H1 (cell line): ENCODE data around the gene SETD1B. TPM values are rescaled to one million over a fixed set of nuclear protein-coding genes. Genes with fewer than 3 reads are reported as not detected.

Experiments used
- CTCF ChIA-PET: fragments of 300-600 bp; sonication (Branson Sonifier 250); formaldehyde crosslinking; loops from one replicate; lab custom pipeline; 2021; ENCODE audit not compliant: partially characterized antibody; lab: Charles Lee
- POLR2A ChIA-PET: fragments of 300-600 bp; sonication (Branson Sonifier 250); formaldehyde crosslinking; loops from one replicate; lab custom pipeline; 2021; ENCODE audit warnings: inconsistent platforms; ENCODE audit not compliant: partially characterized antibody; lab: Charles Lee
- DNase-seq, 2 experiments: peaks; one replicate each; pipeline versions ENCODE4 v3.0.0 to v3.0.0-alpha.2; 2010 to 2022; ENCODE audit warnings: low spot score in 2 of 2, low read depth in 1 of 2, mixed read lengths in 1 of 2
- FAIRE-seq: peaks from 2 replicates; lab custom pipeline; 2011; peaks lifted over from hg19 to GRCh38; lab: Jason Lieb, UNC
- H2AFZ ChIP-seq: 2 replicates; pipeline ENCODE4 v1.8.1; 2012; ENCODE audit warnings: low read length, inconsistent platforms
- H2AK5ac ChIP-seq: 2 replicates; pipeline ENCODE4 v1.6.1; 2013; ENCODE audit warnings: low read depth, low read length
- H2BK120ac ChIP-seq: replicated peaks from 2 replicates; pipeline ENCODE3; 2013; ENCODE audit warnings: low read depth, low read length, inconsistent platforms
- H2BK12ac ChIP-seq: 2 replicates; pipeline ENCODE4 v1.6.1; 2013; ENCODE audit warnings: low read depth, low read length
- H2BK15ac ChIP-seq: 2 replicates; pipeline ENCODE4 v1.6.1; 2013; ENCODE audit warnings: low read length
- H2BK20ac ChIP-seq: 2 replicates; pipeline ENCODE4 v1.6.1; 2013; ENCODE audit warnings: low read length
- H2BK5ac ChIP-seq: 2 replicates; pipeline ENCODE4 v1.6.1; 2013; ENCODE audit warnings: low read depth, low read length
- H3K14ac ChIP-seq: 2 replicates; pipeline ENCODE4 v1.6.1; 2013; ENCODE audit warnings: inconsistent platforms; ENCODE audit not compliant: insufficient read length
- H3K18ac ChIP-seq: 2 replicates; pipeline ENCODE4 v1.6.1; 2013; ENCODE audit warnings: low read length; ENCODE audit errors: extremely low read depth
- H3K23ac ChIP-seq: 2 replicates; pipeline ENCODE4 v1.6.1; 2013; ENCODE audit warnings: inconsistent platforms; ENCODE audit not compliant: insufficient read length
- H3K23me2 ChIP-seq: 2 replicates; pipeline ENCODE4 v1.6.1; 2013; ENCODE audit warnings: low read depth, low read length
- H3K27ac ChIP-seq: 2 replicates; pipeline ENCODE4 v1.6.1; 2011; ENCODE audit warnings: low read depth, low read length, inconsistent platforms
- H3K27me3 ChIP-seq, 4 experiments: replicated peaks in 1 of 4; 1 replicate in 1 of 4; 2 replicates in 3 of 4; pipeline versions ENCODE4 v1.6.1 to v1.8.1; 2011 to 2013; ENCODE audit warnings: low read length in 3 of 4, mild to moderate bottlenecking in 3 of 4, inconsistent platforms in 2 of 4, mixed read lengths in 2 of 4, moderate library complexity in 1 of 4; ENCODE audit not compliant: control insufficient read depth in 3 of 4, insufficient read depth in 3 of 4; ENCODE audit errors: extremely low read depth in 1 of 4
- H3K36me3 ChIP-seq, 4 experiments: 2 replicates each; pipeline versions ENCODE4 v1.6.1 to v1.8.1; 2011 to 2013; ENCODE audit warnings: mild to moderate bottlenecking in 4 of 4, low read length in 3 of 4, moderate library complexity in 2 of 4, control low read depth in 1 of 4, inconsistent platforms in 1 of 4; ENCODE audit not compliant: insufficient read depth in 4 of 4, control insufficient read depth in 2 of 4
- H3K4ac ChIP-seq: replicated peaks from 2 replicates; pipeline ENCODE3; 2013; ENCODE audit warnings: low read length, low read depth, mixed read lengths, inconsistent platforms; ENCODE audit not compliant: insufficient read length
- H3K4me1 ChIP-seq, 4 experiments: replicated peaks in 1 of 4; 1 replicate in 1 of 4; 2 replicates in 3 of 4; pipeline versions ENCODE4 v1.6.1 to v1.8.1; 2011 to 2013; ENCODE audit warnings: low read length in 3 of 4, inconsistent platforms in 2 of 4, mixed read lengths in 1 of 4; ENCODE audit not compliant: insufficient read depth in 4 of 4, control insufficient read depth in 3 of 4
- H3K4me2 ChIP-seq, 2 experiments: 2 replicates each; pipeline versions ENCODE4 v1.6.1 to v1.8.1; 2011 to 2013; ENCODE audit warnings: low read depth in 2 of 2, low read length in 2 of 2, control low read depth in 1 of 2, inconsistent platforms in 1 of 2, mild to moderate bottlenecking in 1 of 2; ENCODE audit not compliant: insufficient read depth in 1 of 2
- H3K4me3 ChIP-seq, 4 experiments: fragments of 200-600, 300-600 bp in 1 of 4; sonication (generic), shearing (Covaris generic), sonication (Bioruptor Twin) in 1 of 4; 2 replicates each; pipeline versions ENCODE4 v1.5.1 to v1.8.1; 2011 to 2016; ENCODE audit warnings: low read length in 4 of 4, low read depth in 3 of 4, control low read depth in 2 of 4, inconsistent platforms in 2 of 4, mild to moderate bottlenecking in 2 of 4, mixed read lengths in 1 of 4, moderate library complexity in 1 of 4; ENCODE audit not compliant: insufficient read depth in 2 of 4; ENCODE audit errors: extremely low read depth in 1 of 4
- H3K56ac ChIP-seq: replicated peaks from 2 replicates; pipeline ENCODE3; 2013; ENCODE audit warnings: low read depth, mild to moderate bottlenecking, mixed read lengths, low read length, inconsistent platforms; ENCODE audit not compliant: insufficient read length
- H3K79me1 ChIP-seq: 2 replicates; pipeline ENCODE4 v1.6.1; 2013; ENCODE audit warnings: low read depth, low read length, control low read depth
- H3K79me2 ChIP-seq, 2 experiments: 2 replicates each; pipeline versions ENCODE4 v1.6.1 to v1.8.1; 2012 to 2013; ENCODE audit warnings: low read length in 2 of 2, mild to moderate bottlenecking in 2 of 2, inconsistent platforms in 1 of 2; ENCODE audit not compliant: insufficient read depth in 2 of 2, control insufficient read depth in 1 of 2
- H3K9ac ChIP-seq, 4 experiments: replicated peaks in 1 of 4; 1 replicate in 1 of 4; 2 replicates in 3 of 4; pipeline versions ENCODE4 v1.6.1 to v1.8.1; 2011 to 2013; ENCODE audit warnings: low read depth in 3 of 4, low read length in 3 of 4, control low read depth in 2 of 4, mild to moderate bottlenecking in 2 of 4, moderate library complexity in 2 of 4, inconsistent platforms in 1 of 4; ENCODE audit errors: extremely low read depth in 1 of 4
- H3K9me3 ChIP-seq, 2 experiments: 2 replicates each; pipeline versions ENCODE4 v1.6.1 to v1.8.1; 2012 to 2013; ENCODE audit warnings: mild to moderate bottlenecking in 2 of 2, moderate library complexity in 2 of 2, control low read depth in 1 of 2, inconsistent platforms in 1 of 2, low read depth in 1 of 2, low read length in 1 of 2, mixed read lengths in 1 of 2; ENCODE audit not compliant: insufficient read depth in 2 of 2
- H4K20me1 ChIP-seq, 2 experiments: replicated peaks in 1 of 2; 2 replicates each; pipeline versions ENCODE3 to v1.8.1; 2011 to 2013; ENCODE audit warnings: inconsistent platforms in 2 of 2, low read length in 2 of 2, mild to moderate bottlenecking in 1 of 2; ENCODE audit not compliant: insufficient read depth in 2 of 2, control insufficient read depth in 1 of 2
- H4K5ac ChIP-seq: 2 replicates; pipeline ENCODE4 v1.6.1; 2013; ENCODE audit warnings: low read length, low read depth, mixed read lengths, inconsistent platforms; ENCODE audit not compliant: insufficient read length
- H4K8ac ChIP-seq: 2 replicates; pipeline ENCODE4 v1.8.0; 2013; ENCODE audit warnings: mild to moderate bottlenecking, moderate library complexity, low read length, inconsistent platforms; ENCODE audit not compliant: insufficient read depth; ENCODE audit errors: extremely low read depth
- H4K91ac ChIP-seq: replicated peaks from 2 replicates; pipeline ENCODE3; 2013; ENCODE audit warnings: low read length, mixed read lengths, inconsistent platforms; ENCODE audit not compliant: insufficient read length
- EGR1 ChIP-seq: IDR thresholded peaks from 2 replicates; pipeline ENCODE4 v1.6.1; 2011; ENCODE audit warnings: low read depth, low read length, borderline replicate concordance
- GABPA ChIP-seq: IDR thresholded peaks from 2 replicates; pipeline ENCODE4 v1.6.1; 2011; ENCODE audit warnings: mild to moderate bottlenecking, low read length, moderate library complexity, borderline replicate concordance; ENCODE audit not compliant: insufficient read depth
- SRF ChIP-seq: IDR thresholded peaks from 2 replicates; pipeline ENCODE4 v1.6.1; 2011; ENCODE audit warnings: mild to moderate bottlenecking, low read depth, low read length, moderate library complexity
- WGBS, 2 experiments: shearing (Covaris generic) in 1 of 2; methylation state at CpG; one replicate each; pipeline versions ENCODE4 v1.1.6 to v1.1.7; 2013 to 2015; ENCODE audit warnings: low lambda C conversion rate in 2 of 2, mixed read lengths in 2 of 2, inconsistent platforms in 1 of 2, low coverage in 1 of 2, missing lambda C conversion rate in 1 of 2; ENCODE audit not compliant: insufficient replicate concordance in 2 of 2, insufficient coverage in 1 of 2, insufficient read length in 1 of 2; ENCODE audit errors: extremely low coverage in 1 of 2, missing lambda C conversion rate in 1 of 2; 5-methylcytosine and 5-hydroxymethylcytosine counted together
- polyA plus RNA-seq, 7 experiments: library from polyadenylated mRNA; depleted of rRNA in 3 of 7; stranded (reverse) in 5 of 7; unstranded in 2 of 7; fragments of >200 nt in 5 of 7; fragments of 200-250 nt in 2 of 7; gene quantifications; 1 replicate in 5 of 7; 2 replicates in 1 of 7; 4 replicates in 1 of 7; pipeline versions ENCODE4 v1.2.1 to v1.2.3, GENCODE V29; 2011 to 2013; ENCODE audit warnings: missing spikeins in 2 of 7, mixed read lengths in 2 of 7
- total RNA-seq: library from RNA; stranded (reverse); fragmentation: NEBNext Ultra II Directional; extraction: Animal tissue kit (Norgen Biotek cat#: 25700); gene quantifications from 2 replicates; pipeline ENCODE4 v1.2.1, GENCODE V29; 2021

The SETD1B gene
- total and polyA plus RNA-seq, 2 of the 8 experiments (the other 6 are each of a cell fraction or from before 2014, with no cell fraction given): 1.3 to 17.7 TPM

- no peak for DNase-seq
- POLR2A ChIA-PET: interaction anchor here (0.9 to 1.4 kb wide), 3 partner anchors 16 to 20 kb away, joined by 3 to 5 read pairs (median 3); no protein-coding TSS in a partner anchor
- H2AK5ac ChIP-seq: no peak overlapping the region
- no peak overlapping the region for H3K18ac ChIP-seq
- H3K27ac ChIP-seq: no peak overlapping the region
- H3K36me3 ChIP-seq: peaks cover 9 to 49% (median 32%) of the 10 kb centered on the region in 4 experiments
- H3K27me3 ChIP-seq: no peaks in the 10 kb centered on the region
- no peak overlapping the region for H4K5ac ChIP-seq
- H4K91ac ChIP-seq: no peak overlapping the region
- no peak overlapping the region for H2BK20ac ChIP-seq
- no peak overlapping the region for H3K4me3 ChIP-seq
- no peak overlapping the region; the same call in 1 of the 2 replicates for H2BK5ac ChIP-seq
- H3K9ac ChIP-seq: no peak overlapping the region
- 94% methylated on average over 16 of the region's 22 CpGs; no CpG with 5 or more reads in 1 of the 2 experiments for WGBS, 2 experiments
- H3K14ac ChIP-seq: no peak overlapping the region
- CTCF ChIA-PET: interaction anchor here (0.9 to 14.5 kb wide), 2 partner anchors 20 to 25 kb away, joined by 3 to 163 read pairs; partner anchors contain the start of gene RHOF
- H2BK12ac ChIP-seq: no peak overlapping the region
- H4K20me1 ChIP-seq: peaks cover 0 to 12% of the 10 kb centered on the region in 2 experiments
- no peak overlapping the region for H3K4me2 ChIP-seq
- H3K23ac ChIP-seq: no peak overlapping the region
- no peaks in the 10 kb centered on the region for H3K79me2 ChIP-seq
- peaks cover 0 to 3% (median 0%) of the 10 kb centered on the region in 4 experiments; a peak in 1 of 7 replicates for H3K4me1 ChIP-seq
- no peaks in the 10 kb centered on the region; the same call in 1 of the 2 replicates for H3K79me1 ChIP-seq
- H4K8ac ChIP-seq: no peak overlapping the region
- no peak overlapping the region for H2BK15ac ChIP-seq
- H3K23me2 ChIP-seq: no peaks in the 10 kb centered on the region
- no peak for FAIRE-seq
- no peak overlapping the region for H3K4ac ChIP-seq
- TF ChIP-seq GABPA: no peak
- TF ChIP-seq SRF: no peak
- no peak for TF ChIP-seq EGR1
- H2BK120ac ChIP-seq: no peak overlapping the region
- H2AFZ ChIP-seq: no peak overlapping the region
- H3K9me3 ChIP-seq: no peaks in the 10 kb centered on the region
- H3K56ac ChIP-seq: no peak overlapping the region
These were observed 15.6 kb downstream of the SETD1B start for GRCh38 chr12:121819212-121819949.
